T-helper 2 cell treated with Interferon-gamma antibody and Interleukin-4, amounts not matched to agents 100 ng/mL and 5 ng/mL, for 36 hours (primary cell): ENCODE measurements around the gene SRGAP2C. TPM values are rescaled to one million over a fixed set of nuclear protein-coding genes. Genes with fewer than 3 reads are reported as not detected.
"Not testable (repeated sequence)": the region's sequence is repeated elsewhere in the genome, so short reads cannot be mapped to it uniquely, and the experiment has no call there.

Experiments used
- intact Hi-C: fragments of 100-400 bp; cut with micrococcal nuclease; formaldehyde crosslinking; loops from one replicate; pipeline ENCODE4 v1.15.1; 2023
- total RNA-seq: library from RNA; stranded (reverse); gene quantifications from 2 replicates; pipeline ENCODE4 v1.2.3, GENCODE V29; 2022

Gene SRGAP2C
- total RNA-seq, 1 donor from 2014 or later = 34.8 TPM

DNA sequence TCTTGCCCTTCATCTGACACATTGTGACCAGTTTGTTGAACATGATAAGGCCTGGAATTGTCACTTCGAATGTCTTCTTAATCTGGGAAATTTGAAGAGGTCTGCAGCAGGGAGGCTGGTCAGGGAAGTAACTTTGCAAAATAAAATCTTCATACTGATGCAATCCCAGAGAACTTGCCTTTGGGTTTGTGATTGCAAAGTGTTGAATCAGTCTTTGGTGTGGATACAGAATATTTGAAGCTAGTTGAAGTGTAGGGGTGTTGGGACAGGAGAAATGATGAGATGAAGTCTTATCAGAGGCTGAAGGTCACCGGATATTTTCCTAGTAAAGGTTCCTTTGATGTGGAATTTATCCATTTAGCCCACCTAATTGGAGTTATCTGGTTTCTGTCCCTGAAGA is 42.1 kb downstream of the SRGAP2C start:
- intact Hi-C loops = not testable (repeated sequence)

DNA sequence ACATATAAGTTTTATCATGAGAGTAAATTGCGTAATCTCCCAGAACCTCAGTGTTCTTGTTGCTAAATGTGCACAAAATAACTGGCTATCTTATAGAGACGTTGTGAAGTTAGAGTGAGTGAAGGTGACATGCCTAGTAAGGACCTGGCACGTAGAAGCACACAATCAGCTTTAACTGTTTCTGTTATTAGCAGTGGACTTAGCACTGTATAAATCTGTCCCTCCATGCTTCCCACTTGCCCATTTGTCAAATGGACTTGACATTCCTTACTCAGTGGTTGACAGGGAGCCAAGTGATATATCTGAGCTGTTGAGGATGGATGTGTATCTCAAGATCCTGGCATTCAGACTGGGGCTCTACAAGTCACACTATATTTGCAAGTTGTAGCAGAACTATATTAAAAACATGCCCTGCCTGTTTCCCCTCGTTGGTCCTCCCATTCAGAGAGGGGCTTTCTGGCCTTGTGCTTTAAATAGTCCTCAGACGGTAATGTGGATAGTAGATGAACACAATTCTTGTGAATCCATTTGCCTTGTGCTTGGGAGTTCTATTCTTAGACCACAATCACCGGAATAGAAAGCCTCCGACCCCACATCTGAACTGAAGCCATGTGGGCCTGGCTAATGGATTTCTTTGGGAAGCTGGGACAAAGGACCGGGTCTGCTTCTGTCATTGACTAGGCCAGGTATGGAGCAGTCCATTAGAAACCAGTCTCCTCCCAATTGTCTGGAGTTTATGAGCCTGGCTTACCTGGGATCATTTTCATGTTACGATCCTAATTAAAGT is 43.0 kb downstream of the SRGAP2C start:
- intact Hi-C loops = not testable (repeated sequence)

GRCh38 chr1:121230636-121231035 is 45.9 kb downstream of the SRGAP2C start:
- intact Hi-C loops = not testable (repeated sequence)

- intact Hi-C loops = not testable (repeated sequence)
Observed at GRCh38 chr1:121232445-121233125, 47.8 kb downstream of the SRGAP2C start.

DNA sequence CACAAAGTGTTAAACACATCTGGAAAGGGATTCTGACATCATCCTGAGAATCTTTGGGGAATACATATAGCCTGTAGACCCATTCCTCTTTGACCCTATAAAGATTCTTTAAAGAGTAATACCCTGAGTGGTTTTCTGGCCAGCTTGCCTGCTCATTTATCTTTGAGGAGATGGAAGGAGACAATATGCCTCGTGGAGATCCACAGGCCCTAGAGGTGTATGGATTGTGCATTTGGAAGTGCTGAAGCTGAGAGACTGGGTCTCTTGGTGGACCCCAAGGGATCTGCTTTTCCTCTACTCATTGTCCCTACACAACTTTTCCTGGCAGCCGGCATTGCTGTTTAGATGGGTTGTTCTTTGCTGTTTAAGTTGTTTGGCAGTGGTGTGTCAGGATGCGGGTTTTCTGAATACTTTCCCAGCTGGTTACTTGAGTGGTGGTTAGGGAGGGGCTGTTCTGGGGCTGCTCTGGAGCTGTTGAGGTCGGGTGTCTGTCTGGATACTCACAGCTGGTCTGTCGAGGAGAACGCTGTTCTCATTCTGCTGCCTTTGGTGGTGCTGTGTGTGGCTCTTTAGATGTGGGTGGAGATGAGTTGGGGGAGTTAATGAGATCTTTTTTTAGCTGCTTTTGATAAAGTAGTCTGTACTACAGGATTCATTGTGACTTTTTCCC is 49.5 kb downstream of the SRGAP2C start:
- intact Hi-C loops = not testable (repeated sequence)

- intact Hi-C loops = not testable (repeated sequence)
Observed at GRCh38 chr1:121238384-121238783, 53.6 kb downstream of the SRGAP2C start.

- intact Hi-C loops = not testable (repeated sequence)
Observed at GRCh38 chr1:121243913-121244312, 59.1 kb downstream of the SRGAP2C start.

GRCh38 chr1:121246399-121246798 is 61.6 kb downstream of the SRGAP2C start:
- intact Hi-C loops = not testable (repeated sequence)

GRCh38 chr1:121252656-121253055 is 67.9 kb downstream of the SRGAP2C start:
- intact Hi-C loops = not testable (repeated sequence)

- intact Hi-C loops = not testable (repeated sequence)
Observed at GRCh38 chr1:121254618-121255017, 69.8 kb downstream of the SRGAP2C start.

GRCh38 chr1:121257632-121258031 is 72.9 kb downstream of the SRGAP2C start:
- intact Hi-C loops = not testable (repeated sequence)

- intact Hi-C loops = not testable (repeated sequence)
Observed at GRCh38 chr1:121258134-121258533, 73.4 kb downstream of the SRGAP2C start.

DNA sequence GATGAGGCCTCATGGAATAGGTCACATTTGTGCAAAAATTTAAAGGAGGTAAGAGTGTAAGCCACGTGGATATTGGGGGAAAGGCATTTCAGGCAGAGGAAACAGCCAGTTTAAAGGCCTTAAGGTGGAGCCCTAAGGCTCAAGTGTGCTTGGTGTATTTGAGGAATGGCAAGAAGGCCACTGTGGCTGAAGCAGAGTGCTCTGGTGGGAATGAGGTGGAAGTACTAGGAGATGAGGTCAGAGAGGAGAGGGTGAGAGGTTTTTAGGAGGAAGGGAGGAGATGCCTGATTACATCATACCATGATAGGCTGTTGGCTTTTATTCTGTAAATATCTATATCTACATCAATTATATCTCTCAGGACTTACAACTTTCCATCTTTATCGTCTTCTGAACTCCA is 75.4 kb downstream of the SRGAP2C start:
- intact Hi-C loops = not testable (repeated sequence)

GRCh38 chr1:121262163-121262562 is 77.4 kb downstream of the SRGAP2C start:
- intact Hi-C loops = not testable (repeated sequence)

DNA sequence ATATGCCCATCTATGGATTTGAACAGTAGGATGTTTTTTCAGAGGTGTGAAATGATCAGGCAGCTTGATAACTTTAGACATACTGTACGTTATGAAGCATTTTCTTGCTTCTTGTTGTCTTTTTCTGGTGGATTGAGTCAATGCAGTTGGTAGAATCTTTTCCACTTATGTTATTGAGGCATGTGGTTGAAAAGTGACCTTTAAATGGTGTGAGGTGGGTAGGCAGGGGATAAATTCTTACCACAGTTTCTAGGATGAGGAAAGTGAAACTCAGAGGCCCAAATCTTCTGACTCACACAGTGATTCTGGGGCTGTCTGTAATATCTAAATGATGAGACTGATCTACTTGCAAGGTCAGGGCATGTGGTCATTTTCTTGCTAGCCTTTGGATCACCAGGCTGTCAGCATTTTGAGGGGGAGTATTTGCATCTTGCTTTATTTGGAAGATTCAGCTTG is 79.0 kb downstream of the SRGAP2C start:
- intact Hi-C loops = not testable (repeated sequence)

DNA sequence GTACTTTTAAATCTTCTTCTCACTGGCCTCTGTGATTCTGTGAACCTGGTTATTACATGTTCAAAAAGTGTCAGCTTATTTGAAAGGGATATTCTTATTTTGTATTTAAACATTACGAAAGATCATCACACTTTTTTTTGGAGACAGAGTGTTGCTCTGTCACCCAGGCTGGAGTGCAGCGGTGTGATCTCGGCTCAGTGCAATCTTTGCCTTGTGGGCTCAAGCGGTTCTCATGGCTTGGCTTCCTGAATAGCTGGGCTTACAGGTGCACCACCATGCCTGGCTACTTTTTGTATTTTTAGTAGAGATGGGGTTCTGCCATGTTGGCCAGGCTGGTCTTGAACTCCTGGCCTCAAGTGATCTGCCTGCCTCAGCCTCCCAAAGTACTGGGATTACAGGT is 82.3 kb downstream of the SRGAP2C start:
- intact Hi-C loops = not testable (repeated sequence)

DNA sequence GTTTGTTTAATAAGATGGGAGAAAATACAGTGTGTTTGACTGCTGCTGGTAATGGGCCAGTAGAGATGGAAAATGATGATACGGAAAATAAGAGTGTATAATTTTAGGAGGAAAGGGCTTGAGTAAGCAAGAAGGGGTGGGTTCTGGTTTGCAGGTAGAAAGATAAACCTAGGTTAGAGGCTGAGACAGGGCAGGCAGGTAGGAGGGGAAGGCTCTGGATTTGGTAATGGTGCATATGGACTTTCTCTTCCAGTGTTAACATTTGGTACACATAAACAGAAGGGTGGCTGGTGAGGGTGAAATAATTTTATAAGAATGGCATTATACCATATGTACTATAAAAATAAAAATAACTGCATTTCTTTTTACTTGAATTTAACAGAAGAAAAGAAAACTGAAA is 84.5 kb downstream of the SRGAP2C start:
- intact Hi-C loops = not testable (repeated sequence)

DNA sequence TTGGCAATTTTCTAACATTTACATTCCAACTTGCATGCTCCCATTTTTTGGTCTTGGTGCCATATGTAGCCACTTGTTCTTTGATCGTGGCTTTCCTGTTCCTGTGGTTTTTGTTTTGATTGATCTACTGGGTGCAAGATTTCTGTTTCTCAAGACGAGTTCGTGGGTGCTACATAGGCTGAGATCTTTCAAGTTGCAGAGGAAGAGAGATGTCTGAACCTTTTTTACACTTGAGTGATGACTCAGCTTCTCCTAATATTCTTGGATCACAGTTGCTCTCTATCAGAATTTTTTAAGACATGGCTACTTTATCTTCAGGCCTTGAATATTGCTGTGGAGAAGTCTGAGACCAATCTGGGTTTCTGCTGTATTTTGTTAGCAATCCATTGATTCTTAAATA is 85.2 kb downstream of the SRGAP2C start:
- intact Hi-C loops = not testable (repeated sequence)

GRCh38 chr1:121271143-121271715 is 86.5 kb downstream of the SRGAP2C start:
- intact Hi-C loops = not testable (repeated sequence)

DNA sequence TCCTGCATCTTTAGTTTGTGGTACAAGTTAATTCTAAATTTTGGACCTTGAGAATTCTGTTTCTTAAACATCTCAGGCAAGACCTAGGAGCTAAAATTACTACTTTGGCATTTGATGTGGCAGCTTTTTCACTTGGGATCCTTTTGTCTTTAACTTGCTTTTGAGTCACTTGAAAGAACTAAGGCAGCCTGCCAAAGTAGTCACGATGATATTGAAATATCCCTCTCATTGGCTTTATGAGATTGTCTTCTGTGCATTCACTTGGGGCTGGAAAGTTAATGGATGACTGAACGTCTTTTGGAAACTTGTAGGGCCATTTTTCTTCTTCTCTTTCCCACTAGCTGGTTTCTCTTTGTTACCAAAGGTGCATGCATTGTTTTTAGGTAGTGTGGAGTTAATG is 90.7 kb downstream of the SRGAP2C start:
- intact Hi-C loops = not testable (repeated sequence)

DNA sequence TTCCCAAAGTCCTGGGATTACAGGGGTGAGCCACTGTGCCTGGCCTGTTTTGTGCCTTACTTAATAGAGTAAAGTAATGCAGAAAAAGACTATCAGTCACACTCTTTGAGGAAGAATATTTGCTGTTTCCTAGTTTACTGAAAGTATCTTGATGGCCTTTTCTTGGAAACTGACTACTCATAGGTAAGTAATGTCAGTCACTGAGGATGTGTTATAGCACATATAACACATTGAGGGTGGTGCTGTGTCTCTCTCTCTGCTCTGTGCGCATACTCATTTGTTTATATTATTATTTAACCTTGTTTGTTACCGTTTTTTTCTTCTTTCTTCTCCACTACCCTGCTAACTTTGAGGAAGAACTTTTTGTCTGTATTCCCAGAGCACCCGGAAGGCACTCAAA is 93.4 kb downstream of the SRGAP2C start:
- intact Hi-C loops = not testable (repeated sequence)
